DOHH2 (cell line): Measurements from ENCODE around the gene PALS2.

Experiments used
- H3F3A ChIP-seq: fragments of 200-600 bp; sonication (generic), shearing (Covaris generic); 2 replicates; pipeline ENCODE4 v1.6.0; 2016; ENCODE audit warnings: antibody characterized with exemption, mild to moderate bottlenecking; ENCODE audit not compliant: control insufficient read depth, insufficient read depth
- H3K27ac ChIP-seq: fragments of 200-600 bp; sonication (generic); 2 replicates; pipeline ENCODE4 v1.5.1; 2014; ENCODE audit warnings: low read depth, mild to moderate bottlenecking, low read length, moderate library complexity
- H3K27me3 ChIP-seq: fragments of 200-600 bp; sonication (generic); 2 replicates; pipeline ENCODE4 v1.6.1; 2014; ENCODE audit warnings: mild to moderate bottlenecking, low read length, mixed read lengths; ENCODE audit not compliant: control insufficient read depth
- H3K36me3 ChIP-seq: fragments of 200-600 bp; sonication (generic); 2 replicates; pipeline ENCODE4 v1.6.1; 2014; ENCODE audit warnings: mild to moderate bottlenecking, low read length, moderate library complexity, mixed read lengths; ENCODE audit not compliant: control insufficient read depth
- H3K4me1 ChIP-seq: fragments of 200-600 bp; sonication (generic); 2 replicates; pipeline ENCODE4 v1.6.1; 2014; ENCODE audit warnings: mild to moderate bottlenecking, low read length, mixed read lengths; ENCODE audit not compliant: control insufficient read depth
- H3K4me2 ChIP-seq: fragments of 200-600 bp; sonication (generic); 2 replicates; pipeline ENCODE4 v1.6.0; 2014; ENCODE audit warnings: mild to moderate bottlenecking, low read length, moderate library complexity
- H3K4me3 ChIP-seq: fragments of 200-600 bp; sonication (generic); 2 replicates; pipeline ENCODE4 v1.5.1; 2014; ENCODE audit warnings: mild to moderate bottlenecking, low read length, mixed read lengths
- H3K79me2 ChIP-seq: fragments of 200-600 bp; sonication (generic); 2 replicates; pipeline ENCODE4 v1.6.1; 2014; ENCODE audit warnings: mild to moderate bottlenecking, low read length, mixed read lengths; ENCODE audit not compliant: control insufficient read depth
- H3K9me2 ChIP-seq: fragments of 200-600 bp; sonication (generic); replicated peaks from 2 replicates; pipeline ENCODE4 v1.6.1; 2014; ENCODE audit warnings: mild to moderate bottlenecking, low read length, mixed read lengths; ENCODE audit not compliant: control insufficient read depth
- H3K9me3 ChIP-seq: fragments of 200-600 bp; sonication (generic); 2 replicates; pipeline ENCODE4 v1.6.1; 2014; ENCODE audit warnings: antibody characterized with exemption, low read length, mixed read lengths; ENCODE audit not compliant: control insufficient read depth, insufficient read depth
- H4K20me1 ChIP-seq: fragments of 200-600 bp; sonication (generic); 2 replicates; pipeline ENCODE4 v1.6.0; 2014; ENCODE audit warnings: low read depth, mild to moderate bottlenecking, antibody characterized with exemption, low read length, moderate library complexity; ENCODE audit not compliant: control insufficient read depth, insufficient read depth
- EZH2phosphoT487 ChIP-seq: fragments of 200-600 bp; sonication (generic); IDR thresholded peaks from 2 replicates; pipeline ENCODE4 v1.6.1; 2017; ENCODE audit warnings: borderline replicate concordance, mild to moderate bottlenecking, antibody characterized with exemption, low read length, moderate library complexity, mixed read lengths
- TF ChIP-seq, protein P1 (sequence below): fragments of 200-600 bp; sonication (generic); IDR thresholded peaks from one replicate; pipeline ENCODE4 v1.5.1; 2014; ENCODE audit warnings: antibody characterized with exemption, mild to moderate bottlenecking, low read depth, low read length; ENCODE audit not compliant: poor library complexity, severe bottlenecking

The PALS2 gene

GRCh38 chr7:24602860-24603456, 29.7 kb downstream of the PALS2 start:
- Histone ChIP-seq H3K36me3 (peaks cover 10% of the 10 kb centered on the region; the same call in 1 of the 2 replicates), H3K4me3 (no peak overlapping the region), H3K27ac (no peak overlapping the region), H3K27me3 (no peaks in the 10 kb centered on the region), H3K9me2 (no peaks in the 10 kb centered on the region), H3K4me1 (peaks cover 2% of the 10 kb centered on the region; the same call in 1 of the 2 replicates), H3K79me2 (peaks cover 89% of the 10 kb centered on the region), H3K4me2 (no peak overlapping the region), H4K20me1 (no peaks in the 10 kb centered on the region), H3K9me3 (peaks cover 6% of the 10 kb centered on the region; the same call in 1 of the 2 replicates), H3F3A (no peaks in the 10 kb centered on the region)
- no peak for TF ChIP-seq EZH2phosphoT487
- TF ChIP-seq, protein P1, sequence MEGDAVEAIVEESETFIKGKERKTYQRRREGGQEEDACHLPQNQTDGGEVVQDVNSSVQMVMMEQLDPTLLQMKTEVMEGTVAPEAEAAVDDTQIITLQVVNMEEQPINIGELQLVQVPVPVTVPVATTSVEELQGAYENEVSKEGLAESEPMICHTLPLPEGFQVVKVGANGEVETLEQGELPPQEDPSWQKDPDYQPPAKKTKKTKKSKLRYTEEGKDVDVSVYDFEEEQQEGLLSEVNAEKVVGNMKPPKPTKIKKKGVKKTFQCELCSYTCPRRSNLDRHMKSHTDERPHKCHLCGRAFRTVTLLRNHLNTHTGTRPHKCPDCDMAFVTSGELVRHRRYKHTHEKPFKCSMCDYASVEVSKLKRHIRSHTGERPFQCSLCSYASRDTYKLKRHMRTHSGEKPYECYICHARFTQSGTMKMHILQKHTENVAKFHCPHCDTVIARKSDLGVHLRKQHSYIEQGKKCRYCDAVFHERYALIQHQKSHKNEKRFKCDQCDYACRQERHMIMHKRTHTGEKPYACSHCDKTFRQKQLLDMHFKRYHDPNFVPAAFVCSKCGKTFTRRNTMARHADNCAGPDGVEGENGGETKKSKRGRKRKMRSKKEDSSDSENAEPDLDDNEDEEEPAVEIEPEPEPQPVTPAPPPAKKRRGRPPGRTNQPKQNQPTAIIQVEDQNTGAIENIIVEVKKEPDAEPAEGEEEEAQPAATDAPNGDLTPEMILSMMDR: no peak

- Histone ChIP-seq H3K27ac (no peak overlapping the region), H3F3A (no peaks in the 10 kb centered on the region), H3K4me1 (peaks cover 5% of the 10 kb centered on the region; the same call in 1 of the 2 replicates), H3K4me3 (no peak overlapping the region), H4K20me1 (no peaks in the 10 kb centered on the region), H3K9me3 (peaks cover 6% of the 10 kb centered on the region; the same call in 1 of the 2 replicates), H3K4me2 (no peak overlapping the region), H3K9me2 (no peaks in the 10 kb centered on the region), H3K79me2 (peaks cover 90% of the 10 kb centered on the region), H3K36me3 (peaks cover 10% of the 10 kb centered on the region; the same call in 1 of the 2 replicates), H3K27me3 (no peaks in the 10 kb centered on the region)
- TF ChIP-seq, protein P1: no peak
- no peak for TF ChIP-seq EZH2phosphoT487
Observed at GRCh38 chr7:24604630-24605029, 31.4 kb downstream of the PALS2 start.

DNA sequence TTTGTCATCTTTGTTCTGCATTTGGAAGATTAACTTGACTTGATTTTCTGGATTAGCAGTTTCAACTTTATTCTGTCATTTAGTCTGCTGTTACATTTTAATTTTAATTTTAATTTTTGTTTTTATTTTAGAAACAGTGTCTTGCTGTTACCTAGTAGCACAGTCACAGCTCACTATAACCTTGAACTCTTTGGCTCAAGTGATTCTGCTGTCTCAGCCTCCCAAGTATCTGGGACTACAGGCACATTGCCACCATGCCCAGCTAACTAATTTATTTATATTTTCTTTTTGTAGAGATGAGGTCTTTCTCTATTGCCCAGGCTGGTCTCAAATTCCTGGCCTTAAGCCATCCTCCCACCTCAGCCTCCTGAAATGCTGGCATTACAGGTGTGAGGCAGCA, 35.3 kb downstream of the PALS2 start:
- Histone ChIP-seq H3K27ac (no peak overlapping the region), H3K79me2 (peaks cover 92% of the 10 kb centered on the region), H3K9me2 (no peaks in the 10 kb centered on the region), H3F3A (no peaks in the 10 kb centered on the region), H3K4me1 (peaks cover 5% of the 10 kb centered on the region; the same call in 1 of the 2 replicates), H3K36me3 (no peaks in the 10 kb centered on the region), H4K20me1 (no peaks in the 10 kb centered on the region), H3K4me3 (no peak overlapping the region), H3K9me3 (no peaks in the 10 kb centered on the region), H3K27me3 (no peaks in the 10 kb centered on the region), H3K4me2 (no peak overlapping the region)
- TF ChIP-seq, protein P1: no peak
- TF ChIP-seq EZH2phosphoT487: no peak
